Calu3 (cell line): Measurements from ENCODE around the gene CDYL. TPM values are rescaled to one million over a fixed set of nuclear protein-coding genes. Genes with fewer than 3 reads are reported as not detected.

Experiments
- BruUV-seq: library from RNA; stranded (reverse); fragments of 400-500 nt; replicated peaks from 2 replicates; lab custom pipeline; 2021; lab: Mats Ljungman, UMichigan
- CTCF ChIA-PET: fragments of 300-600 bp; sonication (Branson Sonifier 250); formaldehyde crosslinking; loops from one replicate; lab custom pipeline; 2022; ENCODE audit warnings: antibody characterized with exemption; lab: Charles Lee
- DNase-seq: peaks from one replicate; pipeline ENCODE4 v3.0.0; 2022
- H3K27ac Mint-ChIP-seq: one replicate; pipeline ENCODE4 v1.8.0; 2022; ENCODE audit warnings: mixed read lengths; ENCODE audit not compliant: unreplicated experiment
- H3K27me3 Mint-ChIP-seq: one replicate; pipeline ENCODE4 v1.8.0; 2022; ENCODE audit warnings: mixed read lengths; ENCODE audit not compliant: unreplicated experiment
- H3K36me3 Mint-ChIP-seq: one replicate; pipeline ENCODE4 v1.8.0; 2022; ENCODE audit warnings: mild to moderate bottlenecking, moderate library complexity, mixed read lengths; ENCODE audit not compliant: insufficient read depth, unreplicated experiment
- H3K4me1 Mint-ChIP-seq: one replicate; pipeline ENCODE4 v1.8.0; 2022; ENCODE audit warnings: mild to moderate bottlenecking, low read depth, mixed read lengths; ENCODE audit not compliant: unreplicated experiment
- H3K4me3 Mint-ChIP-seq: one replicate; pipeline ENCODE4 v1.8.0; 2022; ENCODE audit warnings: mild to moderate bottlenecking, low read depth, moderate library complexity, mixed read lengths; ENCODE audit not compliant: unreplicated experiment
- H3K9me3 Mint-ChIP-seq: one replicate; pipeline ENCODE4 v1.8.0; 2022; ENCODE audit warnings: low read depth, mixed read lengths; ENCODE audit not compliant: unreplicated experiment
- intact Hi-C: fragments of 100-400 bp; cut with micrococcal nuclease; formaldehyde crosslinking; loops from one replicate; pipeline ENCODE4 v1.10.0; 2022; ENCODE audit not compliant: unreplicated experiment
- total RNA-seq: library from RNA; stranded (reverse); gene quantifications from 2 replicates; pipeline ENCODE4 v1.2.3, GENCODE V29; 2022
- TF ChIP-seq, protein P1 (sequence below): fragments of 200-600 bp; IDR thresholded peaks from one replicate; pipeline ENCODE4 v1.8.0; 2022; ENCODE audit warnings: antibody characterized with exemption; ENCODE audit not compliant: unreplicated experiment

The CDYL gene
- total RNA-seq, 1 experiment from 2014 or later, result 48.9 TPM

DNA sequence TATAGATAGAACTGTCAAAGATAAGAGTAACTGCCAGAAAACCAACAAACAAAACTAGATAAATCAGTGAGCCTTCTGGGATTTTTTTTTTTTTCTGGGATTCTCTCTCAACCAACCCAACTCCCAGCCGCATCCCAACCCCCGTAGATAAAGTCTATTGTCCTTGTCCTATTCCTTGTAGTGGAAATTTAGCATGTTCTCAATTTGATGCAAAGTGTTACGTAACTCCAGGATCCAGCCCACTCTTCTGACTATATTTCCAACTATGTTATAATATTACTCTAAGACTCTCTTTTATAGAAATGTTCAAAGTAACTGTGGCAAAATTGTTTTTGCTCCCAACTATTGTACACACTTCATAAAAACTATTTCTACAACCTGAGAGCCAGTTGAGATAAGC, 15.4 kb upstream of the CDYL start:
- Mint-ChIP-seq H3K4me1 (no peaks in the 10 kb centered on the region), H3K4me3 (no peak overlapping the region), H3K27me3 (peaks cover 10% of the 10 kb centered on the region), H3K27ac (no peak overlapping the region), H3K36me3 (no peaks in the 10 kb centered on the region), H3K9me3 (peaks cover 3% of the 10 kb centered on the region)
- BruUV-seq, result no TSS peak
- intact Hi-C loops, result no loop called here
- TF ChIP-seq, protein P1, sequence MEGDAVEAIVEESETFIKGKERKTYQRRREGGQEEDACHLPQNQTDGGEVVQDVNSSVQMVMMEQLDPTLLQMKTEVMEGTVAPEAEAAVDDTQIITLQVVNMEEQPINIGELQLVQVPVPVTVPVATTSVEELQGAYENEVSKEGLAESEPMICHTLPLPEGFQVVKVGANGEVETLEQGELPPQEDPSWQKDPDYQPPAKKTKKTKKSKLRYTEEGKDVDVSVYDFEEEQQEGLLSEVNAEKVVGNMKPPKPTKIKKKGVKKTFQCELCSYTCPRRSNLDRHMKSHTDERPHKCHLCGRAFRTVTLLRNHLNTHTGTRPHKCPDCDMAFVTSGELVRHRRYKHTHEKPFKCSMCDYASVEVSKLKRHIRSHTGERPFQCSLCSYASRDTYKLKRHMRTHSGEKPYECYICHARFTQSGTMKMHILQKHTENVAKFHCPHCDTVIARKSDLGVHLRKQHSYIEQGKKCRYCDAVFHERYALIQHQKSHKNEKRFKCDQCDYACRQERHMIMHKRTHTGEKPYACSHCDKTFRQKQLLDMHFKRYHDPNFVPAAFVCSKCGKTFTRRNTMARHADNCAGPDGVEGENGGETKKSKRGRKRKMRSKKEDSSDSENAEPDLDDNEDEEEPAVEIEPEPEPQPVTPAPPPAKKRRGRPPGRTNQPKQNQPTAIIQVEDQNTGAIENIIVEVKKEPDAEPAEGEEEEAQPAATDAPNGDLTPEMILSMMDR, result no peak
- DNase-seq, result no peak
- CTCF ChIA-PET, result no interaction called here

GRCh38 chr6:4762294-4762693, 13.9 kb upstream of the CDYL start:
- no peaks in the 10 kb centered on the region for H3K4me1 Mint-ChIP-seq
- CTCF ChIA-PET, result no interaction called here
- H3K36me3 Mint-ChIP-seq, result no peaks in the 10 kb centered on the region
- H3K4me3 Mint-ChIP-seq, result no peak overlapping the region
- no peaks in the 10 kb centered on the region for H3K27me3 Mint-ChIP-seq
- H3K9me3 Mint-ChIP-seq, result peaks cover 3% of the 10 kb centered on the region
- no peak for DNase-seq
- TF ChIP-seq, protein P1, result no peak
- H3K27ac Mint-ChIP-seq, result no peak overlapping the region
- BruUV-seq, result no TSS peak
- intact Hi-C loops, result no loop called here

- H3K4me1 Mint-ChIP-seq, result no peaks in the 10 kb centered on the region
- intact Hi-C loops, result no loop called here
- TF ChIP-seq, protein P1, result no peak
- CTCF ChIA-PET, result no interaction called here
- no TSS peak for BruUV-seq
- no peak for DNase-seq
- H3K4me3 Mint-ChIP-seq, result no peak overlapping the region
- no peak overlapping the region for H3K27ac Mint-ChIP-seq
- peaks cover 3% of the 10 kb centered on the region for H3K9me3 Mint-ChIP-seq
- no peaks in the 10 kb centered on the region for H3K27me3 Mint-ChIP-seq
- H3K36me3 Mint-ChIP-seq, result no peaks in the 10 kb centered on the region
Observed at GRCh38 chr6:4763921-4764320, 12.3 kb upstream of the CDYL start.

GRCh38 chr6:4768815-4769214, 7.4 kb upstream of the CDYL start:
- Mint-ChIP-seq H3K27me3 (peaks cover 21% of the 10 kb centered on the region), H3K27ac (no peak overlapping the region), H3K4me3 (no peak overlapping the region), H3K4me1 (no peaks in the 10 kb centered on the region), H3K36me3 (no peaks in the 10 kb centered on the region), H3K9me3 (no peaks in the 10 kb centered on the region)
- TF ChIP-seq, protein P1, result no peak
- no peak for DNase-seq
- BruUV-seq, result no TSS peak
- CTCF ChIA-PET, result no interaction called here
- intact Hi-C loops, result no loop called here
